WTC11 (cell line): ENCODE measurements around the gene SHTN1.

ENCODE experiments used
- ATF6 ChIP-seq: sonication (generic); formaldehyde crosslinking; IDR thresholded peaks from 2 replicates; pipeline ENCODE4 v1.8.1; 2023; ENCODE audit warnings: mild to moderate bottlenecking, missing genetic modification reagents
- CREB1 ChIP-seq: sonication (generic); formaldehyde crosslinking; IDR thresholded peaks from 2 replicates; pipeline ENCODE4 v1.8.0; 2023; ENCODE audit warnings: mild to moderate bottlenecking, missing genetic modification reagents
- CTCF ChIP-seq: fragments of 200-600 bp; IDR thresholded peaks from 2 replicates; pipeline ENCODE4 v1.8.0; 2022; ENCODE audit warnings: antibody characterized with exemption
- FOXJ3 ChIP-seq: sonication (generic); formaldehyde crosslinking; IDR thresholded peaks from 2 replicates; pipeline ENCODE4 v1.9.0; 2021; ENCODE audit warnings: missing genetic modification reagents, mild to moderate bottlenecking, borderline replicate concordance
- JAZF1 ChIP-seq: fragments of 250-450 bp; sonication (Bioruptor Pico); IDR thresholded peaks from 2 replicates; pipeline ENCODE4 v1.9.0; 2021; ENCODE audit warnings: moderate library complexity, mild to moderate bottlenecking, inconsistent platforms
- NR2C2 ChIP-seq: sonication (generic); formaldehyde crosslinking; IDR thresholded peaks from 2 replicates; pipeline ENCODE4 v1.8.0; 2022; ENCODE audit warnings: mild to moderate bottlenecking, missing genetic modification reagents
- ZNF121 ChIP-seq: sonication (generic); formaldehyde crosslinking; IDR thresholded peaks from 2 replicates; pipeline ENCODE4 v1.8.0; 2023; ENCODE audit warnings: missing genetic modification reagents
- ZNF532 ChIP-seq: fragments of 250-450 bp; sonication (Bioruptor Pico); IDR thresholded peaks from 2 replicates; pipeline ENCODE4 v1.9.0; 2021; ENCODE audit warnings: mild to moderate bottlenecking, borderline replicate concordance
- TF ChIP-seq, protein P1 (sequence below): sonication (generic); formaldehyde crosslinking; IDR thresholded peaks from 2 replicates; pipeline ENCODE4 v1.8.0; 2023; ENCODE audit warnings: missing genetic modification reagents

GRCh38 chr10:117001144-117001543, 3.8 kb downstream of the SHTN1 start:
- no peak for TF ChIP-seq CTCF
- no peak for TF ChIP-seq ZNF121
- no peak for TF ChIP-seq CREB1 (CRISPR knock-in tag)
- no peak for TF ChIP-seq NR2C2 (CRISPR knock-in tag)
- TF ChIP-seq FOXJ3 (CRISPR knock-in tag): no peak
- no peak for TF ChIP-seq JAZF1
- no peak for TF ChIP-seq ZNF532 (CRISPR knock-in tag)
- TF ChIP-seq, protein P1, sequence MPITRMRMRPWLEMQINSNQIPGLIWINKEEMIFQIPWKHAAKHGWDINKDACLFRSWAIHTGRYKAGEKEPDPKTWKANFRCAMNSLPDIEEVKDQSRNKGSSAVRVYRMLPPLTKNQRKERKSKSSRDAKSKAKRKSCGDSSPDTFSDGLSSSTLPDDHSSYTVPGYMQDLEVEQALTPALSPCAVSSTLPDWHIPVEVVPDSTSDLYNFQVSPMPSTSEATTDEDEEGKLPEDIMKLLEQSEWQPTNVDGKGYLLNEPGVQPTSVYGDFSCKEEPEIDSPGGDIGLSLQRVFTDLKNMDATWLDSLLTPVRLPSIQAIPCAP (CRISPR knock-in tag): no peak
- TF ChIP-seq ATF6 (CRISPR knock-in tag): no peak
